ENCODE data around the gene S100A3.
A peak's percentile ranks its signal among the peaks of the same experiment; 100 is the strongest.
"Not testable (repeated sequence)": the region's sequence is repeated elsewhere in the genome, so short reads cannot be mapped to it uniquely, and the experiment has no call there.

S100A3 gene

DNA sequence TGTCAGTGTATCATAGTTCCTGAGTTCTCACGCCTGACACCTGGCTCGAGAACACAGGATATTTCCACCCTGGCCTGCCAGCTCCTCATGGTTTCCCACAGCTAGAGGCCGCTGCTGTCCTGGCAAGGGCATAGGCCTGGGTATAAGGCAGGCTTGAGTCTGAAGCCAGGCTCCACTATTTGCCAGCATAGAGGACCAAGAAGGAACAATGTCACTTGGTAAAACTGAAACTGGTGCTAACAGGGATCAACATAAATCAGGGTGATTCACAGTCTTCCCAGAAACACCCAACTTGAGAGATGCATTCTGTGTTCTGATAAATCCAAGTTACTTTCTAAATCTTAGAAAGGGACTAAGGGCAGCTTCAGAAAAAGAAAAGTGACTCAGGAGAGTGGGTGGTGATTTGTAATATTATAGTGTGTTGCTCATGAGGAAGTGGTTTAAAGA lies 23.5 kb upstream of the S100A3 start:
- peak; percentile 31 for DNase-seq (ENCODE audit: low read depth, low spot score)
- no peak overlapping the region for H3K4me3 ChIP-seq (ENCODE audit: low read length)

DNA sequence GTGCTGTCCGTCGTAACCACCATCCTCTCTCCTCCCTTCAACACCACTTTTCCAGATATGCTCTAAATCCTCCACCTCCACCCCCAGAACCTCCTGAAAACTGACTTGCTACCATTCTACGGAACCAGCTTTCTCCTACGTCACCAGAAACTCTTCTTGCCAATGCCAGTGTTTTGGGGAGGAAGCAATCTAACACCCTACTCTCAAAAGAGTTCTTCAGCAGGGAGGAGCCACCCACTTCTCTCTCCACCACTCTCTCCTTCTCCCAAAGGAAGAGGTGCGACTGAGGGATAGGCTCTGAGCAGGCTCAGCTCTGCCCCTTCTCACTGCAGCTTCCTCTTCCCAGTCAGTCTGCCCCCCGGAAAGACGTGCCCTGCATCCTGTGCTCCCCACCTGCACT lies 22.6 kb upstream of the S100A3 start:
- no peak overlapping the region for H3K4me3 ChIP-seq (ENCODE audit: low read length)
- DNase-seq (ENCODE audit: low read depth, low spot score): no peak

DNA sequence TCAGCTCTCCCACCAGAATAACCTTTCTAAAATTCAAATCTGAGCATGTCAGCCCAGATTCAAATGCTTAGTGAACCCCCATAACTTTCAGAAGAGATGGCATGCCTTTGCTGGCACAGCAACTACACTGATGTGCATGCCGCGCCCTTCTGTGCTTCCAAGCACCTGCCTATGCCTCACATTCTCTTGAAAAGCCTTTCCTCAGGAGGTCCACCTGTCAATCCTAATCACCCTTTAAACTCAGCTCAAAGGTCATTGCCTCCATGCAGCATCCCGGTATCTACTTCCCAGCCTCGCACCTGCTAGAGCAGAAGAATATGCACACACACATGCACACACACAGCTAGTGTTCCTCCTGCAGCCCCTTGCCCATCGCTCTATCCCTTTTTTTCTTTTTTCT lies 21.8 kb upstream of the S100A3 start:
- H3K4me3 ChIP-seq (ENCODE audit: low read length): no peak overlapping the region
- no peak for DNase-seq (ENCODE audit: low read depth, low spot score)

DNA sequence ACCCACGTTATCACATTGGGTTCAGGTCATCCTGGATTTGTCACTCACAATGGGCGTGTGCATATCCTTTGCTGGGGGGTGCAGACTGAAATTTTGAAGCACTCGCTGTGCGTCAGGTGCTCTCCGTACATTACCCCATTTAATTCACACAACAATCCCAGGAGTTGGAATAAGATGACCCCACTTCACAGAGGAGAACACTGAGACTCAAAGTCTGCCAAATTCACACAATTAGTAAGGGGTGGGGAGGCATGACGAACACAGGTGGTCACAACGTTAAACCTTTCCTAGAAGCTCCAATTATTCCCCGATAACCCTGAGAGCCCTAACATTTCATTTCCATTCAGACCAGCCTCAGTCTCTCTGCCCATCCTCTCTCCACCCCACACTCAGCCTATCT lies 20.4 kb upstream of the S100A3 start:
- H3K4me3 ChIP-seq (ENCODE audit: low read length): no peak overlapping the region
- DNase-seq (ENCODE audit: low read depth, low spot score): no peak

DNA sequence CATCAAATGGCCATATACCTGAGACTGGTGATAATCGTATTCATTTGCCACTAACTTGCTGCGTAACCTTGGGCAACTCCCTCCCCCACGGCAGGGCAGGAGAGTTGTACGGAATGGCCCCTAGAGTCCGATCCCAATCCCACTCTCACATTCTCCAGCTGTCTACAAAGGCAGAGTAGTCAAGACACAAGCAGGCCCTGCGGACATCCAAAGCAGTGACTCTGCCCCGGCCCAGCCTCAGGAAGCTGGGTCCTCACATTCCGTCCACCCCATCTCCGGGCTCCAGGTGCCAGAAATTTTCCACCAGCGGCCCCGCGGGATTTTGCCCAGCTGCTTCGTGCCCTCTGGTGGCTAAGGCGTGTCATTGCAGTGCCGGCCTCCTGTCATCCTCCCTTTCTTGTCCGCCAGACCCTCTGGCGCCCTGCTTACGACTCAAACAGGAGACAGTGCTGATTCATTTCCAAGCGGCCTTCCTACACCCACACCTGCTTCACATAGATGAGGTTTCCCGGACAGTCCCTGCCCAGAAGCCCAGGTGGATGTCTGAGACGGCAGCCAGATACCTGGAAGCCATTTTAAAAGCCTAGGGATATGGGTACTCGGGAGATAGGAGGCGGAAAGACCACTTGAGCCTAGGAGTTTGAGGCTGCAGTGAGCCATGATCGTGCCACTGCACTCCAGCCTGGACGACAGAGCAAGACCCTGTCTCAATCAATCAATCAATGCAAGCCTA lies 19.5 kb upstream of the S100A3 start:
- H3K4me3 ChIP-seq (ENCODE audit: low read length): peak overlapping the region; percentile 45
- DNase-seq (ENCODE audit: low read depth, low spot score): peak; percentile 65

DNA sequence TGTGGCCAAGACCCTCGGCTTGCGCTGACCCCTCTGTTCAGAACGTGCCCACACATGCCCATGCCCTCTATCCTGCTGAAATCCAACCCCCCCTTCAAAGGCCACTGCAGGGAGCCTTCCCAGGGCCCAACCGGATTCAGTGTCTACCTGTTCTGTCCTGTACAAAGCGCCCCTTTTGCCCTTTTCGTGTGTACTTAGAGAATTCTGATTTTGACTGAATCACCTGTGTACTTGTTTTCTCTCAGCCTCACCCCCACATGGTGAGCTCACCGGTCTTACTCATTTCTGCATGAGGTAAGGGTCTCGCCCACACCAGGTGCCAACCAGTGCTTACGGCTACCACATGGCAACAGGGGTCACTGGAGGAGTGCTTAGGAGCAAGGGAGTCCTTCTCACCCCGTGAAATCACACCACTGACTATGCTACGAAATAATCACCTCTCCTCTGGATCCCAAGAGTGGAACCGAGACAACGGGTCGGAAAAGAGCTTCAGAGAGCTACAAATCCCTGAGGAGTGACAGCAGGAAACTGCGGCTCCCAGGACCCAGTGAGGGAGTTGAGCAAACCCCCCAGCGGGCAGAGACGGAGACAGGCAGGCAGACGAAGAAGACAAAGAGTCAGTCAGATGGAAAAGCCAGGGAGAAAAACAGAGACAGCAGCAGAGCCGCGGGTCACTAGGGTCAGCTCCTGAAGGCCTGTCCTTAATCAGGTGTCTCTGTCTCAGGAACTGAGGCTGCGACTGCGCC lies 18.7 kb upstream of the S100A3 start:
- H3K4me3 ChIP-seq (ENCODE audit: low read length): no peak overlapping the region
- DNase-seq (ENCODE audit: low read depth, low spot score): no peak

DNA sequence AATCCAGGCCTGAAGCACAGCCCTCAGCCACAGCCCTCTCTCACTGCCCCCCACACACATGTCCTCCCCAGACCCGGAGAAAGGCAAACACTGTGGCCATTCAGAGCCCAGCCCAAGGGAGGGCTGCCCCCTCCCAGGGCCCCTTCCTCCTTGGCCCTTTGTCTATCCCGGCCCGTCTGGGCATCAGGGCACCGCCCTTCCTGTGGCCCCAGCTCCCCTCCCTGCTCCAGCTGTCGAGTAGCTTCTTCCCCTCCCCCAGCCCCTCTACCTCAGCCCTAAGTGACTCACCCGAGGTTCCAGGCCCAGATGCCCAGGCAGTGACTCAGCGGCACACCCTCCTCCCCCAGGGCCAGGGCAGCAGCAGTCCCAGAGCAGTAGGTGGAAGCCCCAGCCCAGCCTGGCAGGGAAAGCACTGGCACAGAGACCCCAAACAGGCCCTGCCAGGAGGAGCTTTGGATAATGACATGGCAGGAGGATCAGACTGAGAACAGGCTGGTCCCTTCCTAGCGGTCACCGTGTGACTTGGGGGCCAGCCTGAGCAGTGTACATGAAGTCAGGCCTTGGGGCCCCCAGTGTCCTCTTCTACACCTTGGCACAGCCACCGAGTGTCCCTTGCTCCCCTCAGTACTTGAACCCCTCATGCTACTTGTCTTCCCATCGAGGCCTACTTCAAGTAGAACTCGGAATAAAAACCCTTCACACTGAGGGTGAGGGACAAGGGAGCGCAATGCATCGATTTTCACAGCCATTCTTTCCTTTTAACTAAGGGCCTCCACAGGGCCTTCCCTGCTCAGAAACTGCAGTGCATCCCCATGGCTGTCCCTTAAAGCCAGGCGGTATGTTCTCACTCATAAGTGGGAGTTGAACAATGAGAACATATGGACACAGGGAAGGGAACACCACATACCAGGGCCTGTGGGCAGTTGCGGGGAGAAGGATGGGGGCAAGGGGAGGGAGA lies 17.6 kb upstream of the S100A3 start:
- DNase-seq (ENCODE audit: low read depth, low spot score): no peak
- no peak overlapping the region for H3K4me3 ChIP-seq (ENCODE audit: low read length)

DNA sequence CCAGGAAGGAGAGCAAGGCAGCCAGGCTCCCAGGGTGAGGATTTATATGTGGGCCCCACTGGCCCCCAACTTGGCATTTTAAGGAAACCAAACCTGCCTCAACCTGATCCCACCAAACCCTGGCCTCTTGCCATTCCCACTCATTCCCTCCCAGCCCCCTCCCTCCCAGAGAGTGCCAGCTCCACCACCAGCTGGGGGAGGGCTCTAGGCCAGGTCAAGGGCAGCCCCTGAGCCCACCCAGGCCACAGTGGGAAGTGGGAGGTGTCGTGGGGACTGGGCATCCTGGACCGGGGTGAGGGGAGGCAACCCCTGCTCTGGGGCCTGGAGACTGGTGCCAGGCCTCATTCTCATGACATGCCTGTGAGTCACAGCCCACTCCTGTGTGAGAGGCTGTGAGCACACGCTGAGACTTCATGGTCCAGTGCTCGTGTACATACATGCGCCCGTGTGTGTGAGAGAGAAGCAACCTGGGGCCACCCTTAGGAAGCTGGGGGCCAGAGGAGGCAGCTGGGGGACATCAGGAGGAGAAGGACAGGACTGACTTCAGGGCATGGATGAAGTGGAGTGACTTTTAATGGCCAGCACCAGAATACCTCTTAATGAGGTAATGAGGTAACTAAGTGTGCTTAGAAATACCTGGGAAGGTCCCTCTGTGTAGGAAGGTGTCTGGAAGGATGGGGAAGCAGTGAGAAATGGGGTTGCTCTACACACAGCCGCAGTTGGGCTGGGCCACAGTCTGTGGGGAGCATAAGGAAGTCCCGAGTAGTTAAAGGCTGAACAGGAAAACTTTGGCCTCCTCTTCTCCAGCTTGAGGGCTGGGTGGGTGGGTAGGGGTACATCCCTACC lies 16.7 kb upstream of the S100A3 start, which contains the start of gene S100A2:
Gene S100A2 (minus strand): TSS at position 316 of the 846 bp plus-strand sequence. CDS start 1,967 bp downstream, outside the sequence.
- no peak within 1 kb of the TSS for H3K4me3 ChIP-seq (ENCODE audit: low read length)

DNA sequence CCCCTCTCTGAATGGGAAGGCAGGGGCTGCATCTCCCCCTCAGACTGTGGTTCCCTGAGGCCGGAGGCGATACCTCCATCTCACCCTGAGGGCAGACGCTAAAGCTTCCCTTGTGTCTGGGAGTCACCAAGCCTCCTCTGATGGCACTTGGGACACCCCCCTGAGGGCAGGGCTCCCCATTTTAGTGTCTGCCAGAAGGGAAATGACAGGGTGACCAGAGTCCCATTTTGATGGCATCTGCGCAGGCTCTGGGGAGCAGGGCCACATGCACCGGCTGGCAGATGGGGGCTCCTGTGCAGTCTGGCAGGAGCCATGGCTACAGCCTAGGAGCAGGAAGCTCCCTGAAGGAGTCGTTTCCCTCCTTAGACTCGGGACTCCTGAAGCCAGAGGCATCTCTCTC lies 14.9 kb upstream of the S100A3 start:
- no peak overlapping the region for H3K4me3 ChIP-seq (ENCODE audit: low read length)
- no peak for DNase-seq (ENCODE audit: low read depth, low spot score)

More for the DNA sequence above, 16.7 kb upstream of the S100A3 start, which contains the start of gene S100A2:
- DNase-seq (ENCODE audit: low read depth, low spot score): no peak

DNA sequence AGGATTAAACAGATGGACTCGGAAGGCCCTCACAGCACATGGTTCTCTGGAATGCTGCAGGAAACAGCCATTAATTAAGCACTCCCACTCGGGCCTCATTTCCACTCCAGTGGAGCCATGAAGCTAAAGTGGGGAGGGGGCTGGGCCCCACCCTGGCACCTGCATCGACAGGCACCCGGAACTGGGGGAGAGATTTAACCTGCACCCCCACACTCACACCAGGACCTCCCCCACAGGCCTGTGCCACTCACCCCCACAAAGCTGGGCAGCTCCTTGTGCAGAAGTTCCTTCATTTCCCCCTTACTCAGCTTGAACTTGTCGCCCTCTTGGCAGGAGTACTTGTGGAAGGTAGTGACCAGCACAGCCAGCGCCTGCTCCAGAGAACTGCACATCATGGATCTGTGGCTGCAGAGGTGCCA lies 14.4 kb upstream of the S100A3 start:
- DNase-seq (ENCODE audit: low read depth, low spot score): no peak
- H3K4me3 ChIP-seq (ENCODE audit: low read length): no peak overlapping the region

DNA sequence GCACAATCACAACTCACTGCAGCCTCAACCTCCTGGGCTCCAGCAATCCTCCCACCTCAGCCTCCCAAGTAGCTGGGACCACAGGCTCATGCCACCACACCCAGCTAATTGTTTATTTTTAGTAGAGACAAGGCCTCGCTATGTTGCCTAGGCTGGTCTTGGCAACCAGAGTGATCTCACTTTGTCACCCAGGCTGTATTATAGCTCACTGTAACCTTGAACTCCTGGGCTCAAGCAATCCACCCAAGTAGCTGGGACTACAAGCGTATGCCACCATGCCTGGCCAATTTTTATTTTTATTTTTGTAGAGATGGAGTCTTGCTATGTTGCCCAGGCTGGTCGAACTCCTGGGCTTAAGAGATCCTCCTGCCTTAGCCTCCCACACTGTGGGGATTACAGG lies 13.0 kb upstream of the S100A3 start:
- not testable (repeated sequence) for DNase-seq (ENCODE audit: low read depth, low spot score); H3K4me3 ChIP-seq (ENCODE audit: low read length)

DNA sequence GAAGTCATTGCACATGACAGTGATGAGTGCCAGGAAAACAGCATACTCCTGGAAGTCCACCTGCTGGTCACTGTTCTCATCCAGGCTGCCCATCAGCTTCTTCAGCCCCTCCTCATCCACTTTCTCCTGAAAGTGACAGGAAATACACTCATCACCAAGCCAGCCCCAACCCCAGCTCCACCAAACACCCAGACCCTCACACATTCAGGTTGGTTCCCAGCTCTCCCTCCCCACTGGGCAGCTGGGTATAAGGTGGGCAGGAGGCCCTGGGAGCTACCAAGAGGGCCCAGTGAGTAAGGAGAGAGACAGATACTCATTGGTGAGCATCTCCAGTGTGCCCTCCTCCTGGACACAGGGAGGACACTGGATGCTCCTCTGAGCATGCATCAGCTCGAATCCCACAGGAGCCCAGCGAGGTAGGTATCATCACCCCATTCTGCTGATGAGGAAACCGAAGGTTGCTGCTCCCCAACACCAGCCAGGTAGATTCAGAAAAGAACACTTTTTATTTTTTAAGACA lies 12.5 kb upstream of the S100A3 start:
- DNase-seq (ENCODE audit: low read depth, low spot score): no peak
- no peak overlapping the region for H3K4me3 ChIP-seq (ENCODE audit: low read length)

DNA sequence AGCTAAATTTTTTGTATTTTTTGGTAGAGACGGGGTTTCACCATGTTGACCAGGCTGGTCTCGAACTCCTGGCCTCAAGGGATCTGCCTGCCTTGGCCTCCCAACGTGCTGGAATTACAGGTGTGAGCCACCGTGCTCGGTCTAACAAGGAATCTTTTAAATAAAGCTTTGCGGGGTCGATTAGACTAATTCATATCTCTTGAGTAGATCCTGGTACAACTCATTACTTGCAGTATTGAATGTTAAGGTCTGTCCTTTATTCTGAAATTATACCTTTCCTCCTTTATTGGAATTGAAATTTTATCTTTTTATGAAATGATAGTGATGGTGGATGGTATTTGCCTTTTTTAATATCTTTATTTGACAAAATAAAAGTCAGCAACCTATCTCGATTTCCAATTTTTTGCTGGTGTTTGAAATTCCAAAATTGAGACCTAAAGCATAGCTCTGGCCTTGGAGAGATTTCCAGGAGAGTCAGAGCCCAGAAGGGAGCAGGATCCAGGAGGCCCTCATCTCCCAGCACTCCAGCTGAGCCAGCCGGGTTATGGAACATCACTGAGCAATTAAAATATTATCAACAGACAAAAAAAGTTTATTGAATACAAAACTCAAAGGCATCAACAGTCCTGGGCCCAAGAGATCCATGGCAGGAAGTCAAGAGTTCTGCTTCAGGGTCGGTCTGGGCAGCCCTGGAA lies 11.9 kb upstream of the S100A3 start:
- no peak for DNase-seq (ENCODE audit: low read depth, low spot score)
- no peak overlapping the region for H3K4me3 ChIP-seq (ENCODE audit: low read length)

DNA sequence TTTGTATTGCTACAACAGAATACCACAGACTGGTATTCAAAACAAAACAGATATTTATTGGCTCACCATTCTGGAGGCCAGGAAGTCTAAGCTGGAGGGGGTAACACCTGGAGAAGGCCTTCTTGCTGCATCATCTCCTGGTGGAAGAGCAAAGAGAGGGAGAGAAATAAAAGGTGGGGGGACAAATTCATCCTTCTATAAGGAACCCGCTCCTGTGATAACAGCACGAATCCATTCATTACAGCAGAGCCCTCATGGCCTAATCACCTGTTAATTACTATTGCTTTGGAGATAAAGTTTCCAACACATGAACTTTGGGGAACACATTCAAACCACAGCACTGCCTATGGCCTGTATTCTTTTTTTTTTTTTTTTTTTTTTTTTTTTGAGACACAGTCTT lies 11.2 kb upstream of the S100A3 start:
- DNase-seq (ENCODE audit: low read depth, low spot score): no peak
- H3K4me3 ChIP-seq (ENCODE audit: low read length): no peak overlapping the region

DNA sequence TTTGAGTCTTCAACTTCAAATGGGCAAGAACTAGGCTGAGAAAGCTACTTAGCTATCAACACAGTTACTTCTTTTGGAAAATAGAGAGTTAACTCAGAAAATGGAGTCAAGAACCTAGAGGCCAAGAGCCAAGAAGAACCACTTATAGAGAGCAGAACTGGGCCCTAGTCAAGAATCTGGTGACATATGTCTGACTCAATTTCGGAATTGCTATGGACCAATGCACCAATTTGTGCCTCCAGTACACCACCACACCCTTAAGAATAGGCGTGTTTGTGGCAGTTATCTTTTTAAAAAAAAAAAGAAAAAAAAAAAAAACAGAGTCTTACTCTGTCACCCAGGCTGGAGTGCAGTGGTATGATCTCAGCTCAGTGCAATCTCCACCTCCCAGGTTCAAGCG lies 8.8 kb upstream of the S100A3 start:
- no peak overlapping the region for H3K4me3 ChIP-seq (ENCODE audit: low read length)
- no peak for DNase-seq (ENCODE audit: low read depth, low spot score)

DNA sequence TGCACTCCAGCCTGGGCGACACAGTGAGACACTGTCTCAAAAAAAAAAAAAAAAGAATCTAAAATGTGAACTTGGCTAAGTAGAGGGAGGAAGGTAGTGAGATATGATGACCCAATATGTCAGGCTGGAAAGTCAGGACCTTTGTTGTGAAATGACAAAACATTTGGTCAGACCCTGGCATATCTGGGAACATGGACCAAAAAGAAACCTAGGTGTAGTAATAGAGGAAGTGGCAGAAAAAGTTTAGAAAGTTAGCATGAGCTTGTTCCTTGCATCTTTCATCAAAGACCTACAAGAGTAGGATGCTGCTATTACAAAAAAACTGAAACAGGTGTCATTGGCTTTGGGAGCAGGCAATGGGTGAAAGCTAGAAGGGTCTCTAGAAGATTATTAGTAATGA lies 7.3 kb upstream of the S100A3 start:
- H3K4me3 ChIP-seq (ENCODE audit: low read length): no peak overlapping the region
- no peak for DNase-seq (ENCODE audit: low read depth, low spot score)

DNA sequence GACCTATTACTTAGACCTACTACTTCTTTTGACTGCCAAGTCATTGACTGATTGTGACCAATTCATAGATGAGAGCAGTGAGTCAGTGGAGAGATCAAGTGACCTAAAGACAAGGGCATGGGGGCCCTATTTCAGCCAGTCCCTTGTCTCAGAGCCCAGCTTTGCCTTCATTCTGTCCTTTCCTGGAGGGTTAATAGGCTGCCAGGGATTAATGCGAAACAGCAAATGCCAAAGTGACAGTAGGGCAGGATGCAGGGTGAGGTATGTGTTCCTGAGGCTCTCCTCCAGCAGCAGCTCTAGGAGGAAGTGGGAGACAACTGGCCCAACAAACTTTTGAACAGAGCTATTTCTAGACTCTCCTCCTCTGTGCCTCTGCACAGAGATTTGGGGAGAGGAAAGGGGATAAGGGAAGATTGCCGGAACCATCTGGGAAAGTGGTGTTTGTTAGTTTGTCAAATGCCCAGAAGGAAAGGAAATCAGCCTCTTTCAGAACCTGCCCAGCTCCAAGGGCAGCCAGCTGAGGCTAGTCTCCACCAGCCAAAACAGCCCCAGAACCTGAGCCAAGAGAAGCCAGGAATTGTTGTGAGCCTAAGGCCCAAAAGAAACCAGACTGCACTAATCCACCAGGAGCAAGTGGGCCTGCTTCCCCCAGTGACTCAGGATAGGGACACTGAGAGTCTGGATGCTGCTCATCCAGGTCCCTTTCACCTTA lies 4.9 kb upstream of the S100A3 start:
- no peak for DNase-seq (ENCODE audit: low read depth, low spot score)
- no peak overlapping the region for H3K4me3 ChIP-seq (ENCODE audit: low read length)

All from Jurkat, Clone E6-1 (cell line).